GM12878 (cell line): ENCODE results near the gene TP53I11. TPM values are rescaled to one million over a fixed set of nuclear protein-coding genes. Genes with fewer than 3 reads are reported as not detected.

Experiments used
- ATAC-seq: fragments of 200-7000 bp; cut with Tn5 transposase; 3 replicates; pipeline ENCODE4 v1.9.1; 2020; ENCODE audit warnings: mild to moderate bottlenecking, moderate library complexity
- BruUV-seq: library from RNA; stranded (reverse); fragments of 400-500 nt; replicated peaks from 2 replicates; lab custom pipeline; 2021; lab: Mats Ljungman, UMichigan
- CTCF ChIA-PET: fragments of 300-600 bp; sonication (Branson Sonifier 250); formaldehyde crosslinking; extraction: SDS; loops from one replicate; lab custom pipeline; 2021; ENCODE audit warnings: inconsistent platforms; lab: Yijun Ruan, JAX
- POLR2A ChIA-PET: fragments of 350-600 bp; formaldehyde crosslinking; extraction: SDS; loops from one replicate; lab custom pipeline; 2021; ENCODE audit warnings: inconsistent platforms; lab: Charles Lee
- RAD21 ChIA-PET: fragments of 300-600 bp; sonication (Branson Sonifier 250); formaldehyde crosslinking; loops from one replicate; lab custom pipeline; 2023; ENCODE audit warnings: antibody characterized with exemption; ENCODE audit not compliant: unreplicated experiment; lab: Charles Lee
- SMC1A ChIA-PET: fragments of 300-600 bp; sonication (Branson Sonifier 250); formaldehyde crosslinking; loops from one replicate; lab custom pipeline; 2023; ENCODE audit not compliant: unreplicated experiment, uncharacterized antibody; lab: Charles Lee
- DNase-seq: peaks from one replicate; pipeline ENCODE4 v3.0.0-alpha.2; 2011; ENCODE audit warnings: low read depth, low spot score
- FAIRE-seq: peaks from 3 replicates; lab custom pipeline; 2011; peaks lifted over from hg19 to GRCh38; lab: Jason Lieb, UNC
- H2AFZ ChIP-seq: 2 replicates; pipeline ENCODE4 v1.6.0; 2011; ENCODE audit warnings: low read depth, low read length, control low read depth; ENCODE audit not compliant: control insufficient read depth
- H3K27ac ChIP-seq: 2 replicates; pipeline ENCODE4 v1.5.1; 2011; ENCODE audit warnings: control low read depth; ENCODE audit not compliant: control insufficient read depth, insufficient read depth
- H3K27me3 ChIP-seq, 2 experiments: replicated peaks in 1 of 2; 2 replicates each; pipeline versions ENCODE4 v1.6.0 to v1.6.1; 2011; ENCODE audit warnings: low read length in 1 of 2; ENCODE audit not compliant: control insufficient read depth in 2 of 2, insufficient read depth in 2 of 2
- H3K36me3 ChIP-seq, 2 experiments: 2 replicates each; pipeline ENCODE4 v1.5.1; 2011; ENCODE audit warnings: low read length in 1 of 2; ENCODE audit not compliant: control insufficient read depth in 2 of 2, insufficient read depth in 2 of 2
- H3K4me1 ChIP-seq: 2 replicates; pipeline ENCODE4 v1.6.1; 2011; ENCODE audit warnings: mild to moderate bottlenecking, low read length, moderate library complexity, mixed read lengths; ENCODE audit not compliant: control insufficient read depth, insufficient read depth
- H3K4me2 ChIP-seq: 2 replicates; pipeline ENCODE4 v1.6.0; 2011; ENCODE audit warnings: control low read depth; ENCODE audit not compliant: control insufficient read depth, insufficient read depth
- H3K4me3 ChIP-seq: fragments of 200-600 bp; sonication (generic); 2 replicates; pipeline ENCODE4 v1.5.1; 2016
- H3K79me2 ChIP-seq: 2 replicates; pipeline ENCODE4 v1.6.0; 2011; ENCODE audit warnings: low read length; ENCODE audit not compliant: control insufficient read depth, insufficient read depth
- H3K9ac ChIP-seq: 2 replicates; pipeline ENCODE4 v1.8.0; 2011; ENCODE audit warnings: low read length, control low read depth, mixed read lengths; ENCODE audit not compliant: control insufficient read depth, insufficient read depth
- H3K9me3 ChIP-seq: replicated peaks from 3 replicates; pipeline ENCODE4 v1.5.1; 2011; ENCODE audit warnings: mild to moderate bottlenecking, low read length; ENCODE audit not compliant: control insufficient read depth, insufficient read depth
- H4K20me1 ChIP-seq: 2 replicates; pipeline ENCODE4 v1.6.0; 2011; ENCODE audit not compliant: control insufficient read depth, insufficient read depth
- ATF7 ChIP-seq: fragments of 450-650 bp; IDR thresholded peaks from 2 replicates; pipeline ENCODE4 v1.6.1; 2016; ENCODE audit warnings: low read depth, mild to moderate bottlenecking
- CBFB ChIP-seq: IDR thresholded peaks from 2 replicates; pipeline ENCODE4 v1.6.1; 2016; ENCODE audit warnings: antibody characterized with exemption, low read depth
- E2F4 ChIP-seq: IDR thresholded peaks from 2 replicates; pipeline ENCODE4 v1.6.1; 2012; ENCODE audit warnings: low read depth, low read length, improper control_type of control experiment
- EGR1 ChIP-seq, 2 experiments: IDR thresholded peaks; 1 replicate in 1 of 2; 2 replicates in 1 of 2; pipeline ENCODE4 v1.6.1; 2011 to 2012; ENCODE audit warnings: low read depth in 2 of 2, low read length in 2 of 2, borderline replicate concordance in 1 of 2, mild to moderate bottlenecking in 1 of 2, moderate library complexity in 1 of 2
- FOXM1 ChIP-seq: IDR thresholded peaks from 2 replicates; pipeline ENCODE4 v1.6.1; 2012; ENCODE audit warnings: low read depth, mild to moderate bottlenecking, inconsistent platforms, low read length, moderate library complexity
- NRF1 ChIP-seq: conservative IDR thresholded peaks from 2 replicates; pipeline ENCODE4 v1.6.1; 2011; ENCODE audit warnings: mild to moderate bottlenecking, low read depth, low read length, improper control_type of control experiment
- PBX3 ChIP-seq: IDR thresholded peaks from 2 replicates; pipeline ENCODE4 v1.6.1; 2011; ENCODE audit warnings: mild to moderate bottlenecking, low read depth, low read length, moderate library complexity; ENCODE audit not compliant: insufficient replicate concordance
- RELB ChIP-seq: fragments of 450-650 bp; IDR thresholded peaks from 2 replicates; pipeline ENCODE4 v1.6.1; 2017; ENCODE audit warnings: low read depth, mild to moderate bottlenecking, moderate library complexity
- SMARCA5 ChIP-seq: fragments of 450-650 bp; IDR thresholded peaks from 2 replicates; pipeline ENCODE4 v1.6.1; 2017; ENCODE audit warnings: mild to moderate bottlenecking
- SPI1 ChIP-seq: IDR thresholded peaks from 2 replicates; pipeline ENCODE4 v1.6.1; 2011; ENCODE audit warnings: low read depth, mild to moderate bottlenecking, low read length, moderate library complexity, borderline replicate concordance; ENCODE audit not compliant: insufficient read depth
- TCF7 ChIP-seq: IDR thresholded peaks from 2 replicates; pipeline ENCODE4 v1.6.1; 2014; ENCODE audit warnings: antibody characterized with exemption, borderline replicate concordance
- USF2 ChIP-seq: IDR thresholded peaks from 2 replicates; pipeline ENCODE4 v1.6.1; 2011; ENCODE audit warnings: low read depth, low read length, improper control_type of control experiment, borderline replicate concordance
- ZNF687 ChIP-seq: fragments of 450-650 bp; IDR thresholded peaks from 2 replicates; pipeline ENCODE4 v1.6.1; 2017; ENCODE audit warnings: mild to moderate bottlenecking, moderate library complexity
- ZZZ3 ChIP-seq: IDR thresholded peaks from 2 replicates; pipeline ENCODE4 v1.6.1; 2011; ENCODE audit warnings: low read depth; ENCODE audit not compliant: control insufficient read depth, insufficient read length
- WGBS: methylation state at CpG from one replicate; pipeline ENCODE4 v1.1.6; 2016; ENCODE audit warnings: low lambda C conversion rate; ENCODE audit not compliant: insufficient replicate concordance, insufficient coverage; ENCODE audit errors: missing lambda C conversion rate; 5-methylcytosine and 5-hydroxymethylcytosine counted together
- in situ Hi-C: fragments of 300-500 bp; cut with MboI; formaldehyde crosslinking; loops from 9 replicates; pipeline ENCODE4 v1.14.3; 2018; ENCODE audit warnings: mixed read lengths
- intact Hi-C: fragments of 100-400 bp; cut with micrococcal nuclease; formaldehyde crosslinking; loops from one replicate; pipeline ENCODE4 v1.14.2; 2022; ENCODE audit not compliant: unreplicated experiment
- polyA plus RNA-seq, 11 experiments: library from polyadenylated mRNA; depleted of rRNA in 4 of 11; unstranded in 6 of 11; stranded (reverse) in 5 of 11; fragments of >200 nt; fragmentation: Nextera tagmentation in 4 of 11; fragmentation: Illumina TruSeq in 1 of 11; extraction: Ambion mirVana in 4 of 11; extraction: Trizol in 1 of 11; gene quantifications; 1 replicate in 1 of 11; 2 replicates in 10 of 11; pipeline versions ENCODE4 v1.2.1 to v1.2.3, GENCODE V29; 2011 to 2016; ENCODE audit warnings: inconsistent platforms in 2 of 11, missing spikeins in 2 of 11, low read depth in 1 of 11
- total RNA-seq, 4 experiments: library from RNA; depleted of rRNA in 3 of 4; stranded (reverse); fragments of >200 nt in 3 of 4; fragmentation: Illumina TruSeq in 1 of 4; extraction: Trizol in 1 of 4; gene quantifications; 2 replicates each; pipeline versions ENCODE4 v1.2.1 to v1.2.3, GENCODE V29; 2013 to 2021

TP53I11 gene
- total and polyA plus RNA-seq, 10 of the 15 experiments (the other 5 are each of a cell fraction or from before 2014, with no cell fraction given) = 0.03 to 0.28 (median 0.17) TPM; not detected in 3

GRCh38 chr11:44884056-44884455, 66.6 kb downstream of the TP53I11 start:
- WGBS = 51% methylated on average over 6 of the region's 6 CpGs
- RAD21 ChIA-PET = interaction anchor here (1.7 kb wide), 1 partner anchor 22 kb away, joined by 4 read pairs; no protein-coding TSS in a partner anchor
- Histone ChIP-seq H3K27ac (no peak overlapping the region), H3K79me2 (no peaks in the 10 kb centered on the region), H2AFZ (no peak overlapping the region), H3K9me3 (no peaks in the 10 kb centered on the region), H4K20me1 (no peaks in the 10 kb centered on the region; the same call in 1 of the 2 replicates), H3K4me3 (no peak overlapping the region), H3K27me3 (no peaks in the 10 kb centered on the region; a peak in 2 of 4 replicates), H3K4me2 (no peak overlapping the region), H3K9ac (no peak overlapping the region), H3K36me3 (no peaks in the 10 kb centered on the region), H3K4me1 (no peaks in the 10 kb centered on the region)
- CTCF ChIA-PET = no interaction called here
- intact Hi-C loops = no loop called here
- FAIRE-seq (no peak), ATAC-seq (no peak), DNase-seq (no peak)
- in situ Hi-C loops = no loop called here
- SMC1A ChIA-PET = no interaction called here
- TF ChIP-seq SMARCA5 = no peak
- no peak for TF ChIP-seq CBFB
- no peak for TF ChIP-seq PBX3
- no peak for TF ChIP-seq E2F4
- TF ChIP-seq ZZZ3 = no peak
- no peak for TF ChIP-seq NRF1
- TF ChIP-seq TCF7 = no peak
- TF ChIP-seq FOXM1 = no peak
- no peak for TF ChIP-seq SPI1
- TF ChIP-seq EGR1 (IDR thresholded peaks at IDR 0.05; ENCODE audit: borderline replicate concordance in 1 of 2, low read depth in 2 of 2, low read length in 2 of 2) = no peak
- TF ChIP-seq RELB = no peak
- no peak for TF ChIP-seq ZNF687
- no peak for TF ChIP-seq ATF7
- no peak for TF ChIP-seq USF2
- BruUV-seq = no TSS peak
- POLR2A ChIA-PET = no interaction called here
